Muscle of back (tissue), 11 donors: ENCODE data around the gene SPART. TPM values are rescaled to one million over a fixed set of nuclear protein-coding genes. Genes with fewer than 3 reads are reported as not detected.
A peak's percentile ranks its signal among the peaks of the same experiment; 100 is the strongest.
"Not testable (repeated sequence)": the region's sequence is repeated elsewhere in the genome, so short reads cannot be mapped to it uniquely, and the experiment has no call there.

Source experiments
- DNase-seq, 3 donors: peaks; one replicate each; pipeline versions ENCODE4 v3.0.0 to v3.0.0-alpha.2; 2013
- polyA plus RNA-seq, 10 donors: library from polyadenylated mRNA; unstranded; fragments of 120-200 nt; gene quantifications; one replicate each; pipeline ENCODE4 v1.2.1, GENCODE V29; 2013; ENCODE audit not compliant: insufficient read length in 10 of 10

SPART gene
- polyA plus RNA-seq, 10 donors = 58.7 to 97.6 (median 73.5) TPM

DNA sequence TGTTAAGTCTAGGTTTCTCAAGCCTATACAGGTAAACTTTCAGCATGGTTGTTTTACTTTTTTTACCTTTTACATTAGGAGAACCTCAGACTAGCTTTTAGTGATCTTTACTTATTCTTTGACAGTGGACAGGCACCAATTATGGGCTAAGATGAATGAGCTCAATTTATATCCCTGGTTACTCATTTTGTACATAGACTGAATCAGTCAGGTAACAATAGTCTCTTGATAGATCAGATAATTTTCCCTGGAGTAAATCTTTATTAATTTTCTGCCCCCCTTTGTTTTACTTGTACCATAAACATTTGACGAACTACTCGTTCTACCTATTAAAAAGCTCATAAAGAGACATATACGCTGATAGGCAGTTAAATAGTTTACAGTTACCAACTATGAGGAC, 22.8 kb downstream of the SPART start:
- no peak for DNase-seq

- not testable (repeated sequence) for DNase-seq
Measured at GRCh38 chr13:36319793-36320192, 26.4 kb downstream of the SPART start.

DNA sequence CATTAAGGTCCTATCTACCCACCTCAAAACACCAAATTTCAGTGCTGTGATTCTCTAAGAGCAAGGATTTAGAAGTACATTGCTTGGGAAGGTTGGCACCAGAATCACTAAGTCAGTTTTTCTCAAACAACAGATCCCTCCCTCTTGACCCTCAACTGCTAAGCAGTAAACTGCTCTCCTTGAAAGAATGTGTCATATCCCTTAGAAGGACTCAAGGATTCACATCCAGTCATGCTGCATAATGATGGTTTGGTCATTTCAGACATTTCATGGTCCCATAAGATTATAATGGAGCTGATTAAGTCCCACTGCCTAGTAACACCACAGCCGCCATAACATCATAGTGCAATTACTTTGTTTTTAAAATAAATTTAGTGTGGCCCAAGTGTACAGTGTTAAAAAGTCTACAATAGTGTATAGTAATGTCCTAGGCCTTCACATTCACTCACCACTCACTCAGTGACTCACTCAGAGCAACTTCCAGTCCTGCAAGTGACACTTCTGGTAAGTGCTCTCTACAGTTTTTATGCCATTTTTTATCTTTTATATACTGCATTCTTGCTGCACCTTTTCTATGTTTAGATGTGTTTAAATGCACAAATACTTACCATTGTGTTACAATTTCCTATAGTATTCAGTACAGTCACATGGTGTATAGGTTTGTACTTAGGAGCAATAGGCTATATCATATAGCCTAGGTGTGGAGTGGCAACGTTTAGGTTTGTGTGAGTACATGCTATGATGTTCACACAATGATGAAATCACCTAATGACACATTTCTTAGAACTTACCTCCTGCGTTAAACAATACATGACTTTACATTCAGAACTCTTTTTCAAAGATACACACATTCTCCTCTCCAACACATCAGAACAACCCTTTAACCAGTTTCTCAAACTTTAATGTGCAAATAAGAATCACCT, 32.9 kb downstream of the SPART start:
- no peak for DNase-seq

GRCh38 chr13:36310417-36311108, 35.6 kb downstream of the SPART start:
- DNase-seq = no peak

GRCh38 chr13:36302289-36302688, 43.9 kb downstream of the SPART start:
- no peak for DNase-seq

DNA sequence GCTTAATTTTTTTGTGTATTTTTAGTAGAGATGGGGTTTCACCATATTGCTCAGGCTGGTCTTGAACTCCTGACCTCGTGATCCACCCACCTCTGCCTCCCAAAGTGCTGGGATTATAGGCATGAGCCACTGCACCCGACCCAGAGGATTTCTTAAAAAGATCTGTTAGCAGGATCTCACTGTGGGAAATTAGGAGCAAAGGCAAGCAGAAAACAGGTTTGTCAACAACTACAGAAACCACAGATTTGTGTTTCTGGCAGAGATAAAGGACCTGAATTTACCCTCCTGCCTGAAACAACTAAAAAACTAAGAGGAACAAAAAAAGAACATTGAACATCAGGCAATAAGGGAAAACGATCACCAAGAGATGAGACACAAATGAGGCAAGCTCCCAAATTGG, 46.7 kb downstream of the SPART start:
- not testable (repeated sequence) for DNase-seq

- peak; percentile 17 to 78 (median 49) for DNase-seq
Measured at GRCh38 chr13:36298535-36299068, 47.6 kb downstream of the SPART start.

DNA sequence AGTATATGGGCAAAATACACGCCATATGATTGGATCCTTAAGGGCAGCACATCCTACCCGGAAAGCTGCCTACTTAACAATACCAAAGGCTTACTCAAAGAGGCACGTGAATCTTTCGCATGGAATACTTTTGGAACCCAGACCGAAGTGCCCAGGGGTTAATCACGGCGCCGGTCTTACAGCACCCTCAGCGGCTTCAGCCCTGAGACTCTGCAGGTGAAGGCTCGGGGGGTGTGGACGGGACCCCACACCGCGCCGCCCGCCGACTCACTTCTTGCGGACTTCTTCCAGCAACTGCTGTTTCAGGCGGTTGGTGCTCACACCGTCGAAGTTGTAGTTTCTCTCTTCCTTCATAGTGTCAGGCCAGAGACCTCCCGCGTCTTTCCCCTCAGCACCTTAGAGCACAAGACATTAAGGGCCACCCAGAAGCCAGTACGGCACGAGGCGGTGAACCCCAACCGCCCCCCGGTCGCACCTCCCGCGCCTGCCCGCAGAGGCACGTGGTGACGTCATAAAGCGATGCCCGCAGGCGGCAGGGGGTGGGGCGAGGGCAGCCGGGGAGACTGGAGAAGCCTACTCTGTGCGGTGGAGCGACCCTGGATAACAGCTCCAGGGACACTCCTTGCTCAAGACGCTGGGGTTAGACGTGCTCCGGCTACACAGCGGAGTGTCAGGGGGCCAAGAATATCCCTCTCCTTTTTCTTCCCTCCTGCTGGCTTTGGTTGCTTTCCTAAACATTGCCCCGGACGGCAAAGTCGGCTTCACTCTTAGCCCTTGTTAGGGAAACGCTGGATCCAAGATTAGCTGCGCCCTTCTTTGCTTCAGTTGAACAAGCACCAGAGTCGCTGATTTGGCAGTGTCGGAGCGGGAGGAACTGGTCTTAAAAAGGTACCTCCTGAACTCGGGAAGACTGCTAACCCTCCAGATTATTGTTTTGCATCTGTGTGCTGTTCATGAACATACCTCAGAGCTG, 48.5 kb downstream of the SPART start, which contains the start of gene CCDC169:
Gene CCDC169 (minus strand): TSS at position 449 of the 973 bp plus-strand sequence. CDS start 95 bp downstream, at position 354.
- DNase-seq = peak; percentile 61 to 86 (median 62)

- DNase-seq = no peak
Measured at GRCh38 chr13:36294096-36294495, 52.1 kb downstream of the SPART start.

DNA sequence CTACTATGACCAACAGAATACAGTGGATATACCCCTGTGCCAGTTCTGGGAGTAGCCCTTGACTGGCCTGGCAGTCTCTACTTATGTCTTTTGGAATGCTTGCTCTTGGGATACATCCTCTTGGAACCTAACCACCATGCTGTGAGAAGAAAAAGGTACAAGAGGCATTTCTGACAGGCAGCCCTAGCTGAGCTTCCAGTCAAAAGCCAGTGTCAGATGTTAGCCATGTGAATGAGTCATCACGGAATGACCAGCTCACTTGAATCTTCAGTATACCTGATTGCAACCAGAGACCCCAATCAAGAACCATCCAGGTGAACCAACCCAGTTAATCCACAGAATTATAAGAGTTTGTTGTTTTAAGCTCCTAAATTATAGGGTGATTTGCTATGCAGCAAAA, 52.7 kb downstream of the SPART start:
- DNase-seq = no peak

DNA sequence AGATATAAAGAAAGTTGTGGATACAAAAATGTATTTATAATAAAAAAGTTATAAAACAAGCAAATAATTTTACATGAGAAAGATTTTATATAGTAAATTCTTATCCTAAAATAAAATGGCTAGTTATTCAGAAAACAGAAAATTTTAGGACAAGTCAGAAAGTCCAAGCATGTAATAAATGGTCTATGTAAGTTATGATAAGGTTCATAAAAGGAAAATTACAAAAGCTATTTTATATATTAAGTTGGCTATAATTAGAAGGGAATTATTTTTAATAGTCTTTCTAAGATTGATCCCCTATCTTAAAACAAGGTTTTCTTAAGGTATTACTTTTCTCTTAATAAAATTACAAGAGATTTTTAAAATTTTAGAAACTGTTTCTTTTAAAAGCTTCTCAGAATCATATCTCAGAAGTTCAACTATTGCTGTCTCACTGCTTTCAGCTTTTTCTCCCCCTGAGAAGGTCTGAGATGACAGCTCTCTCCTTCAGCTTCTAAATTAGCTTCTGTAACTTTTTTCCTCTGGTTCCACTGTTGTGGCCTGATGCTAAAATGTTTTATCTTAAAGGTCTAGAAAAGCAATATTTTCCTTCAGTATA, 57.3 kb downstream of the SPART start:
- no peak for DNase-seq

- DNase-seq = no peak
Measured at GRCh38 chr13:36286006-36286405, 60.2 kb downstream of the SPART start.

- DNase-seq = peak; percentile 41 to 69 (median 48)
Measured at GRCh38 chr13:36282821-36283432, 63.3 kb downstream of the SPART start.

DNA sequence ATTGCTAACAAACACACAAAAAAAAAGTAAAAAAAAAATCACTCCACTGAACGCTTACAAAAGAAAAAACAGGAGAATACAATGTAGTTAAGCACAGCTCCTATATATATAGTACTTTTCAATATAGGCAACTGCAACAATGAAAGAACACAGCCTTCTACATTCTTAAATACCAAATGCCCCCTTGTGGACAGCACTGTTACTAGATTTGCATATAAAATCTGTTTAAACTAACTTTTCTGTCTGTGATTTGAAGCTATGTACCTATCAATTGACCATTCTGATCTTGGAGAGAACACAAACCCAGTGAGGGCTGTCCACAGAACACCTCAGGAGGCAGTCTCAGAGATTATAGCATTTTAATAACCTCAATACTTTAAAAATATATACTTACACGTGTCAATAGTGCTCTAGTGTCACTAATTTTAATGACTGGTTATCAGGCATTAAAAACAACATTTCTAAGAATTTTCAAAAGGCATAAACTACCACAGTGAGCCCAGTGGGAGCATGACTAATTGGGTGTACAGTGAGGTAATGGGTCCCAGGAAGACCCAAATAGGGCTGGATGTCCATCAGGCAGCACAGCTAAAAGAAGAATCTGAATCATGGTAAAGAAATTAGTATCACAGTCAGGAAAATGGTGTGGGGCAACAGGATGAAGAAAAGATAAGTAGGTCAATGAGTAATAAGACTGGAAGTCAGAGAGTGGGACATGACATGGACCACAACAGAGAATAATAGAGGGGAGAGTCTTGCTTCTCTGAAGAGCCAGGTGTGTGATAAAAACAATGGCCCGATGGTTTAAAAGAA, 70.8 kb downstream of the SPART start:
- peak; percentile 64 to 83 (median 73) for DNase-seq

GRCh38 chr13:36273431-36273830, 72.8 kb downstream of the SPART start:
- DNase-seq = no peak

DNA sequence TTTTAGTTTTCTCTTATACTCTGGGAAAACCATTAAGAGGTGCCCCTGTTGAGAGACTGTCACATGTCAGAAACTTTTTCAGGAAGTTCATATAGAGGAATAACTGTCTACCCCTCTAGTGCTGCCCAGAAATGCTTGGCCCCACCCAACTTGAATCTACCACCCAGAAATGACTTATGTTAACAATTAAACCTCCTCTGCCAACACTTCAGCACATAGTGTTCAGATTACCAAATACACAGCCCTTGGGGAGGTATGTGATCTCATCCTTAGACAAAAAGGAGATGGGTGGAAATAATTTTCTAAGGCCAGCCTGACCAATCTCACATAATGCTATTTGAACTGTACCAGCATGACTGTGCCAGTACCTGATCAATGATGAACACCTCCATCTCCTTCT, 84.2 kb downstream of the SPART start:
- DNase-seq = no peak

DNA sequence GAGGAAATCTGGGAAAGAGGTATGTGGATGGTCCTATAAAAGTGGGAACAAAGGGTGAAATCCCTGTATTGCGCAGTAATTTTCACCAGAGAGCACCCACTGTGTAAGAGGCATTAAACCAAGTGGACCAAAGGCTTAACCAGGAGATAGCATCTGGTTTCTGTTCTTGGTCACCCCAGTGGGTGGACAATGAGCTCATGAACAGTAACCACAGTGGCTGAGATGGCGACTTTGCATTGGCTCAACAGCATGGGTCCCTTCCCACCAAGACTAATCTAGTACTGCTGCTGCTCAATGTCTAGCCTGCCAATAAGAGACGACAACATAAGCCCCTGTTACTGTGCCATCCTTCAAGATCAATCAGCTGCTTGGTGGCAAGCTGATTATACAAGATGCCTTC, 85.2 kb downstream of the SPART start:
- DNase-seq = no peak

DNA sequence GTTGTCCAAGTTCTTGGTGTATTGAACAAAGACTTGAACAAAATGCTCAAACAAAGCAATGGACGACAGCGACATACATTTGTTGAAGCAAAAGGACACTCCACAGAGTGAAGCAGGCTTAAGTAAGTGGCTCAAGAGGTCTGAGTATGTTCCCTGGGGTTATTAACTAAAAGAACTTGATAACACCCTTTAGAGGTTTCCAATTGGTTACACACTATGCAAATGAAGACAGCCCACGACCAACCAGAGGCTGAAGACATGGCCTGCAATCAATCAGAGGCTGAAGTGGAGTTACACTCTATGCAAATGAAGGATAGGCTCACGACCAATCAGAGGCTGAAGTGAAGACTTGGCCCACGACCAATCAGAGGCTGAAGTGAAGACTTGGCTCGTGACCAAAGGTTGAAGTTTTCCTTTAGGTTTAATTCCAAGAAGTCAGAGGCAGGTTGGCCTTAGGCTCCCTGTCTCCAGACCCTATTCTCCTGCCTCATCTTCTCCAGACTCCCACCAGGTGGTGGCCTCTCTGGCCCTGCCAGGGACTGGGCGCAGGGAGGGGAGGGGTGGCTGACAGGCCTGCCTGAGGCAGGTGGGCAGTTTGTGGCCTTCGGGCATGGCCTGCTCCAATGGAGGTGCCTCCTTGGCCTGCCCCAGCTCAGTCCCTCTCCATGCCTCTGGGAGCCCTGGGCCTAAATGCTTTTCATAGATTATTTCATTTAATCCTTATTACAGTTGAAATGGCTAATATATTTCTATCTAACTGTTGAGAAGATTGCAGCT, 86.6 kb downstream of the SPART start:
- no peak for DNase-seq

- DNase-seq = peak in 1 of 3 donors; percentile 25
Measured at GRCh38 chr13:36258831-36259230, 87.4 kb downstream of the SPART start.
